Measurements from ENCODE around the gene RALGDS.

- no peak for TF ChIP-seq POU6F1 (CRISPR knock-in tag; IDR thresholded peaks at IDR 0.05; ENCODE audit: borderline replicate concordance, low read depth)
- no peak for TF ChIP-seq CSRNP3 (CRISPR knock-in tag; IDR thresholded peaks at IDR 0.05)
- TF ChIP-seq ZNF565 (CRISPR knock-in tag; conservative IDR thresholded peaks at IDR 0.05; ENCODE audit: low read depth): no peak
These were observed 47.7 kb downstream of the RALGDS start for GRCh38 chr9:133073086-133074014.
